Measurements from ENCODE around the gene EP300. TPM values are rescaled to one million over a fixed set of nuclear protein-coding genes. Genes with fewer than 3 reads are reported as not detected.
"Not testable (repeated sequence)": the region's sequence is repeated elsewhere in the genome, so short reads cannot be mapped to it uniquely, and the experiment has no call there.

EP300 gene
- total RNA-seq, 1 donor from 2014 or later = 115 TPM

DNA sequence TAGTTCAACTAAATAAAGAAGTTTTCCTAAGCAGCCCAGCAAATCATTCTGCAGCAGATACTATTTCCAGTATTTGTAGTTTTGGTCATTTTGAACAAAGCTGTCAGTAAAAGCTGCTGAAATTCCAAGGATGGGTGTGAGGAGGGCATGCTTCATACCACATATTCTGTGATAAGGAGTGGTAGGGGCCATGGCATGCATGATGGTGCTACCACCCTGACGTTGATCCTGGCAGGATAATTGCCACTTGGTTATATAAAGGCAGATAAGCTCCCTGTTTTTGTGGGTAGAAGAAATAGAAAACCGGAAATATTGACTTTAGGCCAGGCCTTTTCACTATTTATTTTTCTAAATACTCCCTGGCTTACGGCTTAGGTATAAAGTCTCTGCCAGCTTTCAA is 79.6 kb downstream of the EP300 start:
- H3K36me3 Mint-ChIP-seq (ENCODE audit: low read depth, unreplicated experiment) = peaks cover 43% of the 10 kb centered on the region
- H3K27ac Mint-ChIP-seq (ENCODE audit: unreplicated experiment) = no peak overlapping the region

DNA sequence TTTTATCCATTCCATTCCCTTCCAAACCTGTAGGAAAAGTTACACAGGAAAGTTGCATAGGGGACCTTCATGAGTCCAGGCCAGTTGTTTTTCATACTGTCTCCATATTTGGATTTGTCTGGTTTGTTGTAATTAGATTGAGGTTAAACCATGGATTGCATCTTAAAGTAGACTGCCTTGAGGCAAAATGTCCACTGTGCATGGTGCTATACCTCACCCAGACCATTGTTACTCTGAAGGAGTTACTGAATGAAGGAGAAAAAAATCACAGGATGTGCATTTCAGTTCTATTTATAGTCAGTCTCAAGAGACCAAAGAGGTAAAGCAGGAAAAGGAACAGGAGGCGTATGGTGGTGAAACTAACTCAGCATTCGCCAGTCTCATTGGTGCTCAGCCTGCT is 83.2 kb downstream of the EP300 start:
- Mint-ChIP-seq H3K27me3 (ENCODE audit: unreplicated experiment) (peaks cover 18% of the 10 kb centered on the region), H3K9me3 (ENCODE audit: unreplicated experiment) (no peaks in the 10 kb centered on the region), H3K36me3 (ENCODE audit: low read depth, unreplicated experiment) (peaks cover 44% of the 10 kb centered on the region), H3K27ac (ENCODE audit: unreplicated experiment) (peak overlapping the region; percentile 74), H3K4me3 (ENCODE audit: unreplicated experiment) (peak overlapping the region; percentile 21), H3K4me1 (ENCODE audit: unreplicated experiment) (peaks cover 26% of the 10 kb centered on the region)
- TF ChIP-seq CTCF (IDR thresholded peaks at IDR 0.05; ENCODE audit: unreplicated experiment) = no peak
- no peak for DNase-seq (ENCODE audit: low spot score)

More for the DNA sequence above, 79.6 kb downstream of the EP300 start:
- no peak overlapping the region for H3K4me3 Mint-ChIP-seq (ENCODE audit: unreplicated experiment)
- no peaks in the 10 kb centered on the region for H3K9me3 Mint-ChIP-seq (ENCODE audit: unreplicated experiment)
- peaks cover 6% of the 10 kb centered on the region for H3K27me3 Mint-ChIP-seq (ENCODE audit: unreplicated experiment)
- H3K4me1 Mint-ChIP-seq (ENCODE audit: unreplicated experiment) = peaks cover 22% of the 10 kb centered on the region
- TF ChIP-seq CTCF (IDR thresholded peaks at IDR 0.05; ENCODE audit: unreplicated experiment) = no peak
- no peak for DNase-seq (ENCODE audit: low spot score)

- no peak overlapping the region for H3K27ac Mint-ChIP-seq (ENCODE audit: unreplicated experiment)
- no peaks in the 10 kb centered on the region for H3K9me3 Mint-ChIP-seq (ENCODE audit: unreplicated experiment)
- H3K4me3 Mint-ChIP-seq (ENCODE audit: unreplicated experiment) = no peak overlapping the region
- DNase-seq (ENCODE audit: low spot score) = no peak
- peaks cover 49% of the 10 kb centered on the region for H3K36me3 Mint-ChIP-seq (ENCODE audit: low read depth, unreplicated experiment)
- peaks cover 31% of the 10 kb centered on the region for H3K4me1 Mint-ChIP-seq (ENCODE audit: unreplicated experiment)
- H3K27me3 Mint-ChIP-seq (ENCODE audit: unreplicated experiment) = peaks cover 19% of the 10 kb centered on the region
- no peak for TF ChIP-seq CTCF (IDR thresholded peaks at IDR 0.05; ENCODE audit: unreplicated experiment)
These were observed 84.7 kb downstream of the EP300 start for GRCh38 chr22:41177040-41177621.

GRCh38 chr22:41177622-41178424 is 85.4 kb downstream of the EP300 start:
- H3K36me3 Mint-ChIP-seq (ENCODE audit: low read depth, unreplicated experiment) = peaks cover 45% of the 10 kb centered on the region
- peaks cover 19% of the 10 kb centered on the region for H3K27me3 Mint-ChIP-seq (ENCODE audit: unreplicated experiment)
- no peak for DNase-seq (ENCODE audit: low spot score)
- peak overlapping the region; percentile 76 for H3K4me3 Mint-ChIP-seq (ENCODE audit: unreplicated experiment)
- no peaks in the 10 kb centered on the region for H3K9me3 Mint-ChIP-seq (ENCODE audit: unreplicated experiment)
- no peak for TF ChIP-seq CTCF (IDR thresholded peaks at IDR 0.05; ENCODE audit: unreplicated experiment)
- peaks cover 31% of the 10 kb centered on the region for H3K4me1 Mint-ChIP-seq (ENCODE audit: unreplicated experiment)
- H3K27ac Mint-ChIP-seq (ENCODE audit: unreplicated experiment) = no peak overlapping the region

DNA sequence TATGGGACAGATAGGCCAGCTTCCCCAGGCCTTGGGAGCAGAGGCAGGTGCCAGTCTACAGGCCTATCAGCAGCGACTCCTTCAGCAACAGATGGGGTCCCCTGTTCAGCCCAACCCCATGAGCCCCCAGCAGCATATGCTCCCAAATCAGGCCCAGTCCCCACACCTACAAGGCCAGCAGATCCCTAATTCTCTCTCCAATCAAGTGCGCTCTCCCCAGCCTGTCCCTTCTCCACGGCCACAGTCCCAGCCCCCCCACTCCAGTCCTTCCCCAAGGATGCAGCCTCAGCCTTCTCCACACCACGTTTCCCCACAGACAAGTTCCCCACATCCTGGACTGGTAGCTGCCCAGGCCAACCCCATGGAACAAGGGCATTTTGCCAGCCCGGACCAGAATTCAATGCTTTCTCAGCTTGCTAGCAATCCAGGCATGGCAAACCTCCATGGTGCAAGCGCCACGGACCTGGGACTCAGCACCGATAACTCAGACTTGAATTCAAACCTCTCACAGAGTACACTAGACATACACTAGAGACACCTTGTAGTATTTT is 86.1 kb downstream of the EP300 start:
- Mint-ChIP-seq H3K9me3 (ENCODE audit: unreplicated experiment) (no peaks in the 10 kb centered on the region), H3K4me1 (ENCODE audit: unreplicated experiment) (peaks cover 31% of the 10 kb centered on the region), H3K4me3 (ENCODE audit: unreplicated experiment) (peak overlapping the region; percentile 76), H3K27ac (ENCODE audit: unreplicated experiment) (peak overlapping the region; percentile 36), H3K27me3 (ENCODE audit: unreplicated experiment) (peaks cover 19% of the 10 kb centered on the region), H3K36me3 (ENCODE audit: low read depth, unreplicated experiment) (peaks cover 39% of the 10 kb centered on the region)
- TF ChIP-seq CTCF (IDR thresholded peaks at IDR 0.05; ENCODE audit: unreplicated experiment) = no peak
- no peak for DNase-seq (ENCODE audit: low spot score)

- DNase-seq (ENCODE audit: low spot score); H3K9me3 Mint-ChIP-seq (ENCODE audit: unreplicated experiment); H3K4me3 Mint-ChIP-seq (ENCODE audit: unreplicated experiment); H3K27ac Mint-ChIP-seq (ENCODE audit: unreplicated experiment): not testable (repeated sequence)
- Mint-ChIP-seq H3K36me3 (ENCODE audit: low read depth, unreplicated experiment) (peaks cover 39% of the 10 kb centered on the region), H3K27me3 (ENCODE audit: unreplicated experiment) (peaks cover 19% of the 10 kb centered on the region), H3K4me1 (ENCODE audit: unreplicated experiment) (peaks cover 22% of the 10 kb centered on the region)
These were observed 88.0 kb downstream of the EP300 start for GRCh38 chr22:41180362-41180761.
